ENCODE results near the gene APOBEC3B. TPM values are rescaled to one million over a fixed set of nuclear protein-coding genes. Genes with fewer than 3 reads are reported as not detected.
"Not testable (repeated sequence)": the region's sequence is repeated elsewhere in the genome, so short reads cannot be mapped to it uniquely, and the experiment has no call there.

Gene APOBEC3B
- total RNA-seq, 3 donors from 2014 or later = 0.33 to 2.2 TPM; not detected in 1

GRCh38 chr22:38942702-38943101, 39.4 kb upstream of the APOBEC3B start:
- Histone ChIP-seq H3K4me3 (no peak overlapping the region), H3K4me1 (no peaks in the 10 kb centered on the region), H3K27me3 (peaks cover 0 to 11% of the 10 kb centered on the region in 2 donors), H3K9me3 (no peaks in the 10 kb centered on the region), H3K36me3 (no peaks in the 10 kb centered on the region), H3K27ac (no peak overlapping the region)
- no peak for DNase-seq (ENCODE audit: low spot score in 2 of 2)
- no peak for TF ChIP-seq POLR2A (IDR thresholded peaks at IDR 0.05)
- TF ChIP-seq POLR2AphosphoS5 (IDR thresholded peaks at IDR 0.05) = no peak
- no peak for TF ChIP-seq CTCF (IDR thresholded peaks at IDR 0.05)
- intact Hi-C loops (cut with DNase I; ENCODE audit: low total_unique reads) = no loop called here

DNA sequence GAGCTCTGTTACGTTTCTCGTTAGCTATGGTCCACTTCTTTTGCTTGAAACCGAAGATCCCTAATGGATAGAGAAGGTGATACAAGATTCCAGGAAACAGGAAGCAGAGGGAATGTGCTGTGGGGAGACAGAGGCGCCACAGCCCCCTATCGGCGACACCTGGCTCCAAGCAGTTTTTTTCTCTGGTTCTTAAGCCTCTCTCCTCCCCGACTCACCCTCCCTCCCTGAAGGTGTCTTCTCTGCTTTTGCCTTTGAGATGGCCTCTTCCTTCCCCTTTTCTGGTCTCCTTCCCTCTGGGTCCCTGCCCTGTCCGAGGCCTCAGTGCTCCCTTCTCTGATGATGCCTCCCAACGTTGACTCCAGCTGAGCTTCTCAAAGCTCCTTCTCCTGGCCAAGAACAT, 38.9 kb upstream of the APOBEC3B start:
- Histone ChIP-seq H3K36me3 (no peaks in the 10 kb centered on the region), H3K27ac (no peak overlapping the region), H3K4me3 (no peak overlapping the region), H3K4me1 (no peaks in the 10 kb centered on the region), H3K27me3 (peaks cover 0 to 11% of the 10 kb centered on the region in 2 donors), H3K9me3 (no peaks in the 10 kb centered on the region)
- intact Hi-C loops (cut with DNase I; ENCODE audit: low total_unique reads) = no loop called here
- peak; percentile 6 to 38 for DNase-seq (ENCODE audit: low spot score in 2 of 2)
- no peak for TF ChIP-seq POLR2AphosphoS5 (IDR thresholded peaks at IDR 0.05)
- no peak for TF ChIP-seq POLR2A (IDR thresholded peaks at IDR 0.05)
- TF ChIP-seq CTCF (IDR thresholded peaks at IDR 0.05) = no peak

DNA sequence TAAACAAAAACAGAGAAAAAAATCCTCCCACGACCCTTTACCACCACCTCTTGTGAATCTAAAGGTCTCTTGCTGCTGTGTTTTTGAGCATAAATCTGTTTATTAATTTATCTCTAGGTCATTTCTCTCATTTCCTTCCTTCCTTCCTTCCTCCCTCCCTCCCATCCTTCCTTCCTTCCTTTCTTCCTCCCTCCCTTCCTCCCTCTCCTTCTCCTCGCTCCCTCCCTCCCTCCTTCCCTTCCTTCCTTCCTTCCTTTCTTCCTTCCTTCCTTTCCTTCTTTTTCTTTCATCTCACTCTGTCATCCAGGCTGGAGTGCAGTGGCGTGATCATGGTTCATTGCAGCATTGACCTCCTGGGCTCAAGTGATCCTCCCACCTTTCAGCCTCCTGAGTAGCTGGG, 38.3 kb upstream of the APOBEC3B start:
- TF ChIP-seq POLR2A (IDR thresholded peaks at IDR 0.05) (no peak), CTCF (IDR thresholded peaks at IDR 0.05) (no peak), POLR2AphosphoS5 (IDR thresholded peaks at IDR 0.05) (no peak)
- Histone ChIP-seq H3K27ac (no peak overlapping the region), H3K27me3 (peaks cover 0 to 11% of the 10 kb centered on the region in 2 donors), H3K4me3 (no peak overlapping the region), H3K36me3 (no peaks in the 10 kb centered on the region), H3K4me1 (no peaks in the 10 kb centered on the region), H3K9me3 (no peaks in the 10 kb centered on the region)
- intact Hi-C loops (cut with DNase I; ENCODE audit: low total_unique reads) = no loop called here
- no peak for DNase-seq (ENCODE audit: low spot score in 2 of 2)

DNA sequence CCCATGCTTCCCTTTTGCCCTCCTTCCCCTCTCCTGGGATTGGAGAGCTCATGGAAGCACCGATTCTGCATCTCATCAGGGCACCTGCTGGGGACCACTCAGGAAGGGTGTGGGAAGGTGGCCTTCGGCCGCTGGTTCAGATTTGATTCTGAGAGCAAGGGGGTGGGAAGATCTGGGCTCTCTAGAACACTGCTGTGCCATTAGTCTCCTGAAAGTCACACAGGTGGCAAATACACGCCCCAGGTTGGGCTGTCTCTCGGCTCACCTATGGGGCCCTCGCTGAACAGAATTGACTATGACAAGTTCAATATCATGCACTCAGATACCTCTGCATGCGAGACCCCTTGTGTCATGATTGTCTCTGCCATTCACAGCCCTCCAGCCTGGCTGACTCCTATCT, 37.5 kb upstream of the APOBEC3B start:
- H3K4me3 ChIP-seq = no peak overlapping the region
- TF ChIP-seq POLR2A (IDR thresholded peaks at IDR 0.05) (no peak), POLR2AphosphoS5 (IDR thresholded peaks at IDR 0.05) (no peak), CTCF (IDR thresholded peaks at IDR 0.05) (no peak)
- intact Hi-C loops (cut with DNase I; ENCODE audit: low total_unique reads) = no loop called here
- peak in 1 of 2 donors; percentile 7 for DNase-seq (ENCODE audit: low spot score in 2 of 2)
- no peaks in the 10 kb centered on the region for H3K36me3 ChIP-seq
- no peak overlapping the region for H3K27ac ChIP-seq
- H3K27me3 ChIP-seq = peaks cover 0 to 11% of the 10 kb centered on the region in 2 donors
- H3K9me3 ChIP-seq = no peaks in the 10 kb centered on the region
- no peaks in the 10 kb centered on the region for H3K4me1 ChIP-seq

DNA sequence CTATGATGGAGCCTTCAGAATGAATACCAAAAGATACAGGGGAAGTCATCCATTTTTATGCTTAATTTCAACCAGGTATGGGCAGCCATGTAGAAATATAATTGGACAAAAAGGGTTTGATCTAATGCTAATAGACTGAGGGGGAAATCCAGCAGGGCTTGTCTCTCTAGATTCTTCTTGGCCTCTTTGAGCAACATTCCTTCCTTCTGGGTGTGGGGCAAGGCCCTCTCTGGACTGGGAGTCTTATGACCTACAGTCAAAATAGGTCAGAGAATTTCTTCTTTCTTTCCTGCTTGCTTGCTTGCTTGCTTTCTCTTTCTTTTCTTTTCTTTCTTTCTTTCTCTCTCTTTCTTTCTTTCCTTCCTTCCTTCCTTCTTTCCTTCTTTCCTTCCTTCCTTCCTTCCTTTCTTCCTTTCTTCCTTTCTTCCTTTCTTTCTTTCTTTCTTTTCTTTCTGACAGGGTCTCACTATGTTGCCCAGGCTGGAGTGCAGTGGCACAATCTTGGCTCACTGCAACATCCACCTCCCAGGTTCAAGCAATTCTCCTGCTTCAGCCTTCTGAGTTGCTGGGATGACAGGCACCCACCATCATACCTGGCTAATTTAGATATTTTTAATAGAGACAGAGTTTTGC, 36.3 kb upstream of the APOBEC3B start:
- H3K36me3 ChIP-seq; H3K4me3 ChIP-seq; H3K4me1 ChIP-seq; H3K27ac ChIP-seq; intact Hi-C loops (cut with DNase I; ENCODE audit: low total_unique reads); H3K9me3 ChIP-seq; DNase-seq (ENCODE audit: low spot score in 2 of 2): not testable (repeated sequence)
- peaks cover 0 to 11% of the 10 kb centered on the region in 2 donors for H3K27me3 ChIP-seq

All from breast epithelium (tissue), 4 donors.